ENCODE measurements around the gene NCKAP1.
"Not testable (repeated sequence)": the region's sequence is repeated elsewhere in the genome, so short reads cannot be mapped to it uniquely, and the experiment has no call there.

DNA sequence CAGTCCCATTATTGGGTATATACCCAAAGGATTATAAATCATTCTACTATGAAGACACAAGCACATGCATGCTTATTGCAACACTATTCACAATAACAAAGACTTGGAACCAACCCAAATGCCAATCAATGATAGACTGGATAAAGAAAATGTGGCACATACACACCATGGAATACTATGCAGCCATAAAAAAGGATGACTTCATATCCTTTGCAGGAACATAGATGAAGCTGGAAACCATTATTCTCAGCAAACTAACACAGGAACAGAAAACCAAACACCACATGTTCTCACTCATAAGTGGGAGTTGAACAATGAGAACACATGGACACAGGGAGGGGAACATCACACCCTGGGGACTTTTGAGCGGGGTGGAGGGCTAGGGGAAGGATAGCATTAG, 158.2 kb downstream of the NCKAP1 start:
- not testable (repeated sequence) for TF ChIP-seq POLR2A, CTCF (IDR thresholded peaks at IDR 0.05)

Measured in Peyer's patch (tissue), 4 donors.